ENCODE data around the gene ACKR1. TPM values are rescaled to one million over a fixed set of nuclear protein-coding genes. Genes with fewer than 3 reads are reported as not detected.

The ACKR1 gene
- total RNA-seq, 1 experiment from 2014 or later = 0.63 TPM

DNA sequence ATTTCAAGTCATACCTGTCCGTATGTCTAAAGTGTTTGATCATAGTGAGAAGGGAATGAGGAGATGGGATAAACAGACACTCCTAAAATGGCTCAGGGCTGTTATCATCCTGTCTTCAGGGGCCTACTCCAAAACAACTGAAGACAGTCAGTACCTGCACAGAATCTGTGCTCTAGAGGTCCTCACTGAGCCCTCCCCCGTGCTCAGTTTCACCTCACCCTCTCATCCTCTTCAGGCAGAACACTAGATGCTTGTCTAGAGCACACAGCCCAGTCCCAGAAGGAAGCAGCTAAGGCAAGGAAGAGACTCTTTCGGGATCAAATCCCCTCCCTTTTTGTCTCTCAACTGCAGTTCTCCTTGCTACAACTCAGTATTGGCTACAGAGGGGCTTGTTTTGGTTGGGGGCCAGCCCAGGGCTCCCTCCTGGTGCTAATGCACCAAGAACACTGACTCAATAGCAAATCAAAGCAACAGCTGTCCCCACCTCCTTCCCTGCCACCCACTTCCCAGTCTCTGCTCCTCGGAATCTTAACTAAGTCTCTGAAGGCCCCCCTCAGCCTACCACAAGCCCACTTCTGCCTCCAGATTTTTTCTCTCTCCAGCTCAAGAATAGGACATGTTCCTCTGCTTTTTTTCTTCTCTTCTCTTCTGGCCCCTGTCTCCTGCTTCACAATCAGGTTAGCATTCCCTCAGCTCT, 23.2 kb upstream of the ACKR1 start:
- peaks cover 20% of the 10 kb centered on the region for H3K4me1 Mint-ChIP-seq
- POLR2A ChIA-PET = no interaction called here
- no peak overlapping the region for H3K4me3 Mint-ChIP-seq
- DNase-seq (ENCODE audit: low spot score) (no peak), ATAC-seq (peak; percentile 73)
- no peaks in the 10 kb centered on the region for H3K27me3 Mint-ChIP-seq (ENCODE audit: low read depth)
- CTCF ChIA-PET = interaction anchor here (0.6 to 2.3 kb wide), 6 partner anchors 15 to 49 kb away, joined by 3 to 11 read pairs (median 4); no protein-coding TSS in a partner anchor
- H3K9me3 Mint-ChIP-seq = no peaks in the 10 kb centered on the region
- no peaks in the 10 kb centered on the region for H3K36me3 Mint-ChIP-seq
- H3K27ac Mint-ChIP-seq = no peak overlapping the region
- TF ChIP-seq ATF3 (CRISPR knock-in tag; conservative IDR thresholded peaks at IDR 0.05) (no peak), EMX1 (CRISPR knock-in tag; IDR thresholded peaks at IDR 0.05) (no peak), ZNF263 (CRISPR knock-in tag; IDR thresholded peaks at IDR 0.05; ENCODE audit: low read depth) (no peak), ZNF396 (CRISPR knock-in tag; IDR thresholded peaks at IDR 0.05; ENCODE audit: borderline replicate concordance) (no peak), MYBL2 (CRISPR knock-in tag; IDR thresholded peaks at IDR 0.05) (no peak), NFYB (CRISPR knock-in tag; conservative IDR thresholded peaks at IDR 0.05; ENCODE audit: low read depth) (no peak), CBFB (CRISPR knock-in tag; IDR thresholded peaks at IDR 0.05; ENCODE audit: low read depth) (no peak), ZNF219 (CRISPR knock-in tag; IDR thresholded peaks at IDR 0.05; ENCODE audit: borderline replicate concordance) (no peak), NR2C2 (CRISPR knock-in tag; IDR thresholded peaks at IDR 0.05) (no peak), OVOL2 (CRISPR knock-in tag; IDR thresholded peaks at IDR 0.05; ENCODE audit: borderline replicate concordance) (no peak), TCF7 (CRISPR knock-in tag; IDR thresholded peaks at IDR 0.05; ENCODE audit: low read depth) (no peak), USF1 (CRISPR knock-in tag; IDR thresholded peaks at IDR 0.05) (no peak), FOXJ3 (CRISPR knock-in tag; IDR thresholded peaks at IDR 0.05; ENCODE audit: borderline replicate concordance) (no peak), ELF4 (CRISPR knock-in tag; IDR thresholded peaks at IDR 0.05; ENCODE audit: low read depth) (no peak)
- TF ChIP-seq, protein P1, sequence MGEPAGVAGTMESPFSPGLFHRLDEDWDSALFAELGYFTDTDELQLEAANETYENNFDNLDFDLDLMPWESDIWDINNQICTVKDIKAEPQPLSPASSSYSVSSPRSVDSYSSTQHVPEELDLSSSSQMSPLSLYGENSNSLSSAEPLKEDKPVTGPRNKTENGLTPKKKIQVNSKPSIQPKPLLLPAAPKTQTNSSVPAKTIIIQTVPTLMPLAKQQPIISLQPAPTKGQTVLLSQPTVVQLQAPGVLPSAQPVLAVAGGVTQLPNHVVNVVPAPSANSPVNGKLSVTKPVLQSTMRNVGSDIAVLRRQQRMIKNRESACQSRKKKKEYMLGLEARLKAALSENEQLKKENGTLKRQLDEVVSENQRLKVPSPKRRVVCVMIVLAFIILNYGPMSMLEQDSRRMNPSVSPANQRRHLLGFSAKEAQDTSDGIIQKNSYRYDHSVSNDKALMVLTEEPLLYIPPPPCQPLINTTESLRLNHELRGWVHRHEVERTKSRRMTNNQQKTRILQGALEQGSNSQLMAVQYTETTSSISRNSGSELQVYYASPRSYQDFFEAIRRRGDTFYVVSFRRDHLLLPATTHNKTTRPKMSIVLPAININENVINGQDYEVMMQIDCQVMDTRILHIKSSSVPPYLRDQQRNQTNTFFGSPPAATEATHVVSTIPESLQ (CRISPR knock-in tag; IDR thresholded peaks at IDR 0.05) = no peak
- TF ChIP-seq, protein P2, sequence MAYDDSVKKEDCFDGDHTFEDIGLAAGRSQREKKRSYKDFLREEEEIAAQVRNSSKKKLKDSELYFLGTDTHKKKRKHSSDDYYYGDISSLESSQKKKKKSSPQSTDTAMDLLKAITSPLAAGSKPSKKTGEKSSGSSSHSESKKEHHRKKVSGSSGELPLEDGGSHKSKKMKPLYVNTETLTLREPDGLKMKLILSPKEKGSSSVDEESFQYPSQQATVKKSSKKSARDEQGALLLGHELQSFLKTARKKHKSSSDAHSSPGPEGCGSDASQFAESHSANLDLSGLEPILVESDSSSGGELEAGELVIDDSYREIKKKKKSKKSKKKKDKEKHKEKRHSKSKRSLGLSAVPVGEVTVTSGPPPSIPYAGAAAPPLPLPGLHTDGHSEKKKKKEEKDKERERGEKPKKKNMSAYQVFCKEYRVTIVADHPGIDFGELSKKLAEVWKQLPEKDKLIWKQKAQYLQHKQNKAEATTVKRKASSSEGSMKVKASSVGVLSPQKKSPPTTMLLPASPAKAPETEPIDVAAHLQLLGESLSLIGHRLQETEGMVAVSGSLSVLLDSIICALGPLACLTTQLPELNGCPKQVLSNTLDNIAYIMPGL (CRISPR knock-in tag; IDR thresholded peaks at IDR 0.05) = no peak
- TF ChIP-seq, protein P3, sequence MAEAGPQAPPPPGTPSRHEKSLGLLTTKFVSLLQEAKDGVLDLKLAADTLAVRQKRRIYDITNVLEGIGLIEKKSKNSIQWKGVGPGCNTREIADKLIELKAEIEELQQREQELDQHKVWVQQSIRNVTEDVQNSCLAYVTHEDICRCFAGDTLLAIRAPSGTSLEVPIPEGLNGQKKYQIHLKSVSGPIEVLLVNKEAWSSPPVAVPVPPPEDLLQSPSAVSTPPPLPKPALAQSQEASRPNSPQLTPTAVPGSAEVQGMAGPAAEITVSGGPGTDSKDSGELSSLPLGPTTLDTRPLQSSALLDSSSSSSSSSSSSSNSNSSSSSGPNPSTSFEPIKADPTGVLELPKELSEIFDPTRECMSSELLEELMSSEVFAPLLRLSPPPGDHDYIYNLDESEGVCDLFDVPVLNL (CRISPR knock-in tag; IDR thresholded peaks at IDR 0.05; ENCODE audit: borderline replicate concordance, low read depth) = no peak

DNA sequence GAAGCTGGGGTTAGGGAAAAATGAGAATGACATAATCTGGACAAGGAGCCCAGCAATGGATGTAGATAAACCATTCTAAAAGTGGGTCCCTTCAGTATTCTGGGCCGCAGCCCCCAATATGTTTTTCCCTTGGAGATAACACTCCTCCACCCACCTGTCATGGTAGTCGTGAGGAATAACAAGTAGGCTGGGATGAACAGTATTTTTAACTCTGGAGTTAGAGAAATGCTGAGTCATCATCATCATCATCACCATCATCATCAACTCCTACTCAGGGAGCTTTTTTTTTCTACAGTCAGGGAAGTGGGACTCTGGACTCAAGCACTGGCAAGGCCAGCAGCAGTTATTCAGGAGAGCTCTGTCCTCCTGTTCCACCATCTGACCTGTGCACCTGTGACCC, 20.5 kb upstream of the ACKR1 start:
- Mint-ChIP-seq H3K9me3 (no peaks in the 10 kb centered on the region), H3K27me3 (ENCODE audit: low read depth) (no peaks in the 10 kb centered on the region; the same call in 1 of the 2 replicates), H3K36me3 (no peaks in the 10 kb centered on the region), H3K27ac (no peak overlapping the region), H3K4me3 (no peak overlapping the region), H3K4me1 (peaks cover 38% of the 10 kb centered on the region)
- ChIA-PET POLR2A (no interaction called here), CTCF (interaction anchor here (1.4 to 2.1 kb wide), 3 partner anchors 14 to 31 kb away, joined by 6 to 7 read pairs (median 6); no protein-coding TSS in a partner anchor)
- no peak for ATAC-seq
- no peak for DNase-seq (ENCODE audit: low spot score)
- no peak for TF ChIP-seq ESRRA (CRISPR knock-in tag; IDR thresholded peaks at IDR 0.05; ENCODE audit: borderline replicate concordance)
- no peak for TF ChIP-seq ELF4 (CRISPR knock-in tag; IDR thresholded peaks at IDR 0.05; ENCODE audit: low read depth)
- no peak for TF ChIP-seq AFF4 (CRISPR knock-in tag; IDR thresholded peaks at IDR 0.05; ENCODE audit: borderline replicate concordance)
- no peak for TF ChIP-seq FOXP4 (CRISPR knock-in tag; IDR thresholded peaks at IDR 0.05)
- no peak for TF ChIP-seq HMGA2 (CRISPR knock-in tag; IDR thresholded peaks at IDR 0.05)
- no peak for TF ChIP-seq ATF3 (CRISPR knock-in tag; conservative IDR thresholded peaks at IDR 0.05)
